Transverse colon (tissue), 3 donors: Measurements from ENCODE around the gene LMO2.

Experiments used
- EP300 ChIP-seq: sonication (generic); formaldehyde crosslinking; IDR thresholded peaks from one replicate; pipeline ENCODE4 v1.6.1; 2017; ENCODE audit warnings: antibody characterized with exemption, low read depth
- TF ChIP-seq, protein P1 (sequence below), 5 experiments: fragments of 200-600 bp in 3 of 5; fragments of 450-650 bp in 2 of 5; sonication (generic) in 3 of 5; IDR thresholded peaks; 1 replicate in 2 of 5; 2 replicates in 3 of 5; pipeline ENCODE4 v1.5.1; 2016 to 2017; ENCODE audit warnings: antibody characterized with exemption in 5 of 5, inconsistent platforms in 3 of 5, mild to moderate bottlenecking in 2 of 5, moderate library complexity in 1 of 5

GRCh38 chr11:33869481-33870422, 22.1 kb downstream of the LMO2 start:
- TF ChIP-seq, protein P1, sequence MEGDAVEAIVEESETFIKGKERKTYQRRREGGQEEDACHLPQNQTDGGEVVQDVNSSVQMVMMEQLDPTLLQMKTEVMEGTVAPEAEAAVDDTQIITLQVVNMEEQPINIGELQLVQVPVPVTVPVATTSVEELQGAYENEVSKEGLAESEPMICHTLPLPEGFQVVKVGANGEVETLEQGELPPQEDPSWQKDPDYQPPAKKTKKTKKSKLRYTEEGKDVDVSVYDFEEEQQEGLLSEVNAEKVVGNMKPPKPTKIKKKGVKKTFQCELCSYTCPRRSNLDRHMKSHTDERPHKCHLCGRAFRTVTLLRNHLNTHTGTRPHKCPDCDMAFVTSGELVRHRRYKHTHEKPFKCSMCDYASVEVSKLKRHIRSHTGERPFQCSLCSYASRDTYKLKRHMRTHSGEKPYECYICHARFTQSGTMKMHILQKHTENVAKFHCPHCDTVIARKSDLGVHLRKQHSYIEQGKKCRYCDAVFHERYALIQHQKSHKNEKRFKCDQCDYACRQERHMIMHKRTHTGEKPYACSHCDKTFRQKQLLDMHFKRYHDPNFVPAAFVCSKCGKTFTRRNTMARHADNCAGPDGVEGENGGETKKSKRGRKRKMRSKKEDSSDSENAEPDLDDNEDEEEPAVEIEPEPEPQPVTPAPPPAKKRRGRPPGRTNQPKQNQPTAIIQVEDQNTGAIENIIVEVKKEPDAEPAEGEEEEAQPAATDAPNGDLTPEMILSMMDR (IDR thresholded peaks at IDR 0.05), result no peak
- TF ChIP-seq EP300, result no peak
